D341Med (cell line): Measurements from ENCODE around the gene KMT2E.
"Not testable (repeated sequence)": the region's sequence is repeated elsewhere in the genome, so short reads cannot be mapped to it uniquely, and the experiment has no call there.

Experiments used
- DNase-seq: peaks from one replicate; pipeline ENCODE4 v3.0.0; 2012; ENCODE audit warnings: low spot score

The KMT2E gene, protein sequence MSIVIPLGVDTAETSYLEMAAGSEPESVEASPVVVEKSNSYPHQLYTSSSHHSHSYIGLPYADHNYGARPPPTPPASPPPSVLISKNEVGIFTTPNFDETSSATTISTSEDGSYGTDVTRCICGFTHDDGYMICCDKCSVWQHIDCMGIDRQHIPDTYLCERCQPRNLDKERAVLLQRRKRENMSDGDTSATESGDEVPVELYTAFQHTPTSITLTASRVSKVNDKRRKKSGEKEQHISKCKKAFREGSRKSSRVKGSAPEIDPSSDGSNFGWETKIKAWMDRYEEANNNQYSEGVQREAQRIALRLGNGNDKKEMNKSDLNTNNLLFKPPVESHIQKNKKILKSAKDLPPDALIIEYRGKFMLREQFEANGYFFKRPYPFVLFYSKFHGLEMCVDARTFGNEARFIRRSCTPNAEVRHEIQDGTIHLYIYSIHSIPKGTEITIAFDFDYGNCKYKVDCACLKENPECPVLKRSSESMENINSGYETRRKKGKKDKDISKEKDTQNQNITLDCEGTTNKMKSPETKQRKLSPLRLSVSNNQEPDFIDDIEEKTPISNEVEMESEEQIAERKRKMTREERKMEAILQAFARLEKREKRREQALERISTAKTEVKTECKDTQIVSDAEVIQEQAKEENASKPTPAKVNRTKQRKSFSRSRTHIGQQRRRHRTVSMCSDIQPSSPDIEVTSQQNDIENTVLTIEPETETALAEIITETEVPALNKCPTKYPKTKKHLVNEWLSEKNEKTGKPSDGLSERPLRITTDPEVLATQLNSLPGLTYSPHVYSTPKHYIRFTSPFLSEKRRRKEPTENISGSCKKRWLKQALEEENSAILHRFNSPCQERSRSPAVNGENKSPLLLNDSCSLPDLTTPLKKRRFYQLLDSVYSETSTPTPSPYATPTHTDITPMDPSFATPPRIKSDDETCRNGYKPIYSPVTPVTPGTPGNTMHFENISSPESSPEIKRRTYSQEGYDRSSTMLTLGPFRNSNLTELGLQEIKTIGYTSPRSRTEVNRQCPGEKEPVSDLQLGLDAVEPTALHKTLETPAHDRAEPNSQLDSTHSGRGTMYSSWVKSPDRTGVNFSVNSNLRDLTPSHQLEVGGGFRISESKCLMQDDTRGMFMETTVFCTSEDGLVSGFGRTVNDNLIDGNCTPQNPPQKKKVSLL (N-terminal part only)

DNA sequence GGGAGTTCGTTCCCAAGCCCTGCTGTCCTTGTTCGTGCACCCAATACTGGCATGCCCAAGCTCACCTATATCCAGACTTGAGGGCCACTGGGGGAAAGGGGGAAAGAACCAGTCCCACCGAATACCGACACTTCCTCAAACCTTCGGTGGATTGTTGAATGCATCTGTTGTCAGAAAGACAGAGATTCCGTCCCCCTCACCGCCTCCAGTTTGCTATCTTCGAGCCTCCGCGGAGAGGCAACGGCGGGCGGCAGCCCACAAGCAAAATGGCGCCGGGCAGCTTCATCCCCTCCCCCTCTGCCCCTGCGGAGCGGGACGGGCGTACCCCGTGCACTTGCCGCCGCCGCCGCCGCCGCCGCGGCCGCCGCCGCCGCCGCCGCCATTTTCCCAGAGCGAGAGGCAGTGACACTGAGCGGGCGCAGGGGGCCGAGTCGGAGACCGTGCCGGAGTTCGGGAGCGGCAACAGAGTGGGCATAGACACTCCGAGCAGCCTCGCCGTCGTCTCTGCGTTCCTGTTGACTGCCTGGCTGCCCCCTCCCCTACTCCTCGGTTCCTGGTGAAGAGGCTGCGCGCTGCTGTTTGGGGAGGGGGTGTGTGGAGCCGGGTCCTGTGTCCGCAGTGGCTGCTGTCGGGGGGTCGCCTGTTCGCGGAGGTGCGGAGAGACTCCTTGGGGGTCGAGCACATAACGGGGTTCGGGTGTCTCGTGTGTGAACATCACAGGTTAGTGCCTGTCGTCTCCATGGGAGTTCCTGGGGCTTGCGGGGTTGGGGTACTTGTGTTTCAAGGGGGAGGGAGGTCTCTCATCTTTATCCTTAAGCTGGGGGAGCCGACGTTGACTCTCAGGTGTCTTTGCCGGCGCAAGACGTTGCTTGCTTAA, at the start of gene KMT2E:
Gene KMT2E (plus strand): TSS at position 390 of the 877 bp plus-strand sequence. CDS start 26,748 bp downstream, outside the sequence.
- DNase-seq, result peak; percentile 85

- DNase-seq, result no peak
Measured at GRCh38 chr7:104964626-104965236, 49.3 kb upstream of the KMT2E start.

DNA sequence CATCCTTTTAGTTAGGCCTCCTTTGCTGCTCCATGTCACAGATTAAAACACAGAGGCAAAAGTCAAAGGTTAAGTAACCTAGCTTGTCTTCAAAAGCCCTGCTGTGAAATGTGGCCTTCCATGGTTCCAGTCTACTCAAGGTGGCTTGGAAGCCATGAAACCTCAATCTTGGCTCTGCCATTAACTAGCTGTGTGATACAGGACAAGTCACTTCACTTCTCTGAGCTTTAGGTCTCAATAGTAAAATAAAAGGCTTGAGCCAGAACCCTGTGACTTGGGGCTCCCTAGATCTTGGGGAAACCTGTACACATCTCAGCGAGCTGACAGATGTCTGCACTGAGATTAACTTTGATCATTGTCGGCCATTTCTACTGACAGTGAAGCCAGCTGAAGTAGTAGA, 48.0 kb upstream of the KMT2E start:
- DNase-seq, result no peak

DNA sequence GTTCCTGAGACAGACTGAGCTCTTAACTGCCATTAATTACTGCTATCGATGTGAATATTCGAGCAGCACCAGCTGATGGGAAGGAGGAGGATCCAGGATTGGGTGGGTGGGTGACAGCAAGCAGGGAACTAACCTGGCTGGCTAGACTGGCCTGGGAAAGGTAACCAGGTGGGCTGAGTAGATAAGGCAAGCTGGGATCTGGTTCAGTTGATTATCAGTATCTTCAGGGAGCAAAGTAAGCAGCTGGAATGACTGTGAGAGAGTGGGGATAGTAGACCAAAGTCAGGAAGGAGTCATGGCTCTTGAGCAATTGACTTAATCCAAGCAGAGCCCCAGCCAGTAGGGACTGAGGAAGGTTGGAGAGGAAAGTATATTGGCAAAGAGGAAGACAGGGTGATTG, 46.9 kb upstream of the KMT2E start:
- no peak for DNase-seq

DNA sequence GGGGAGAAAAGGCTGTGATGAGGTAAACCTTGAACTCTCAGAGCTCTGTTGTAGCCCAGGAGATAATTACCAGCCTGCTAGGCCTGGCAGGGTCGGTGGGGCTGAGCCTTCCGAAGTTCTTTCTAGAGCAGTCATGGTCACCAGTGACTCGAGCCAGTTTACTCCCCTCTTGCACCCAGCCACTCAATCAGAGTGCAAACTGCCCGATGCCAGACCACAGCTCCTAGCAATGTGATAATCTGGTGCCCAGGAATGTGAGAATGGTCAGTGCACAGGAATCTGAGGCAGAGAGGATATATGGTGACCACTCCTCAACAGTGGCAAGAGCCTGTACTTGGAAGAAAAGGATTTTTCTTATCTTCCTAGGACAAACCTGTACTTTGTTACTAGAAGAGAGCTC, 46.4 kb upstream of the KMT2E start:
- DNase-seq, result no peak

GRCh38 chr7:104968648-104969047, 45.4 kb upstream of the KMT2E start:
- no peak for DNase-seq

DNA sequence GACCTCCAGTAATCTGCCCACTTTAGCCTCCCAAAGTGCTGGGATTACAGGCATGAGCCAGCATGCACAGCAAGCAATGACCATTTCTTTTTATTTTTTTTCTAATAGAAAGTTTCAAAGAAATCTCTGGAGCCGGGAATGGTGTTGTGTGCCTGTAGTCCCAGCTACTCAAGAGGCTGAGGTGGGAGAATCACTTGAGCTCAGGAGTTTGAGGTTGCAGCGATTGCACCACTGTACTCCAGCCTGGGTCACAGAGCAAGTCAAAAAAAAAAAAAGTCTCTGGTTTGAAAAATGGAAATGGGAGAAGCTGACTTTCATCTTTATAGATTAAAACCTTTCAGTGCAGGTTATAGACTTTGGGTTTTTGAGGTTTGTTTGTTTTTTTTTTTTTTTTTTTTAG, 44.8 kb upstream of the KMT2E start:
- DNase-seq, result no peak

GRCh38 chr7:104971290-104972071, 42.5 kb upstream of the KMT2E start:
- no peak for DNase-seq

DNA sequence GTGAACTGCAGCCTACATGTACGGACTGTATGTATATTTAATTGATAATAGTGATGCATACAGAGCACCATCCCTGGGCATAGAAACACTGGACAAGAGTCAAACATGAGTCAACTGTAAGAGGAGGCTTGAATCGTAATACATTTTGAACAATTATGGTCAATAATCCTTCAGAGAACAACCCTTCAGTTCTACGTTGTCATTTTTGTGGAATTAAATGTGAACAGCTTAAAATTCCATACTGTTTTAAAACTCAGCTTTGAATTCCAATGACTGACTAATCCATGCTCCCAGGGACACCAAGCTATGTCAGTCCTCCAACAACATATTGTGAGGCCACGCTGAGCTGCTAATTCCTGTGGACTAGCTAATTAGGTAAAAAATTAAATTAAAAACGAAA, 41.5 kb upstream of the KMT2E start:
- DNase-seq, result peak; percentile 47

DNA sequence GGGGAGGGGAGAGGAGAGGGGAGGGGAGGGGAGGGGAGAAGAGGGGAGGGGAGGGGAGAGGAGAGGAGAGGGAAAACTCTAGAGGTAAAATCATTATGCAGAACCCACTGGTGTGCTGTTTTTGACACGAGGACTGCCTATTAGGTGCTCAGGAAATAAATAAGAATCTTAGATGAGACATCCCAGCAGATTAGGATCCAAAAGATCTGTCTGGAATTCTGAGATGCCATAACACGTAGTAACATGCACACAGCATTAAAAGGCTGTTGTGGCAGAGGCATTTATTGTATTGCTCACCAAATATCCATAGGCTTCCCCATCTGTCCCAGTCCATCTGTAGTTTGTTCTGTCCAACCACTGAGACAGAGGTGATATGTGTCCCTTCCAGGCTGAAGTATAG, 40.8 kb upstream of the KMT2E start:
- no peak for DNase-seq

DNA sequence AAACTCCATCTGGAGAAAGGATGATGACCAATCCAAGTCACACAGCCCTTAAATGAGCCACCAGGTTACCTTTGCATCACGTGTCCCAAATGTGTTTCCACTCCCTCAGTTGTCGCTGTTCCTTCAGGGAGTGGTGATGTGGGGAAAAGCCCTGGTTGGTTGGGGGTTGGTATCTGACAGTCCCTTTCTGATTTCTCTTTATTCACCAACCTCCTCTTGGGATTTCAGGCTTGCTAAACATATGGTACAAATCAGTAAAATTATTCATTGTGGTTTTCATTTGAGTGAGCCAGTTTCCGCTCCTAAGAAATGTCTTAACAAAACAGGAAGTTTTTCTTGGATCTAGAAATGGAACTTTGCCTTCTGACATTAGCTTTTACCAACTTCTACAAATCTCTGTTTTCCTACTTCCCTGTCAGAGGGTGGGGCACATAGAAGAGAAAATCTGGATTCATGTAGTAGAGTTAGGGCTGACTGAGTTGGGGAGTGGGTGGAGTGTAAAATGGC, 40.0 kb upstream of the KMT2E start:
- DNase-seq, result no peak

- DNase-seq, result not testable (repeated sequence)
Measured at GRCh38 chr7:104975553-104975952, 38.5 kb upstream of the KMT2E start.

- DNase-seq, result no peak
Measured at GRCh38 chr7:104976966-104977636, 36.9 kb upstream of the KMT2E start.

DNA sequence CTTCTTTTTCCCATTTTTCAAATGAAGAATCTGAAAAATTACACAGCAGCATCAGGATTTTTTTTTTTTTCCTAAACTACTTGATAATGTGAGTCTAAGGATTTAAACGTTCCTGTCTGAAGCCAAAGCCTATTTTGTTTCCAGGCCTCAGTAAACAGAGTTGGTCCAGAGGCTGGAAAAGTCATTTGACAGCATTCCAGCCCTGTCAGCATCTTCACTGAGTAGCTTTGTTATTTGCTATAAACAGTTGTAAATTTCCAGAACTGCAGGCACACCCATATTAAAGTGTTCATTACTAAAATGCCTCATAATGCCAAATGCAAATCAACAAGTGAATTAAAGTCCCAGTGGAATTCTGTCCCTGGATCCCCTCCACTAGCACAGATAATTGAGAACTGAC, 35.5 kb upstream of the KMT2E start:
- DNase-seq, result no peak

DNA sequence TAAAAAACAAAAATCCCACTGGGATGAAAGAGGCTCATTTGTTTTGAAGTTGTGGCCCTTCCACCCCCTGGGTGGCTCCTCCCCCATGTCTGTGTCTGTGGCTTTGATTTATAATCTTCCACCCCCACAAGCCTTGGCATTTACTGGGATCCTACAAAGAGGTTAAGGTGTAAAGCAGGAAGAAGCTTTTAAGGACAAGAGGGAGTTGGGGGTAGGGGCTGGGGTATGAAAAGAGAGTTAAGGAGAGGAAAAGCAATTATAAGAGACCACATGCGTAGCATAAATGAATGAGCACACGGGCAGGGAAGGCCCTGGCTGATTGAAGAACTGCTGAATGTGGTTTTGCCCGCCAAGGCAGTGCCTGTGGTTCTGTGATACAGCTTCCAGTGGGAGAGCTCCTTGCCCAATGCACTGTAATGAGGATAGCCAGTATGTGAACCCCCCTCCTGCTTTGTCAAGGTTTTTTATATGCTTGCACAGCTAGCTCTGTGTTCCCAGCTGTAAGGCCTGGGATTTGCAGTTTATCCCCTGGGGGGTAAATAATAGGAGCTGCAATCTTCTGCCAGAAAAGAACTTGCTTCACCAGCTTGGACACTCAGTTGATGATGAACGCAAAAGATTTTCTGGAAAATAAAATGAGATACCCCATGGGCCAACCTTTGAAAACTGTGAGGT, 34.7 kb upstream of the KMT2E start:
- DNase-seq, result peak; percentile 48

GRCh38 chr7:104980440-104980839, 33.6 kb upstream of the KMT2E start:
- DNase-seq, result no peak

- DNase-seq, result no peak
Measured at GRCh38 chr7:104980841-104981671, 32.9 kb upstream of the KMT2E start.

DNA sequence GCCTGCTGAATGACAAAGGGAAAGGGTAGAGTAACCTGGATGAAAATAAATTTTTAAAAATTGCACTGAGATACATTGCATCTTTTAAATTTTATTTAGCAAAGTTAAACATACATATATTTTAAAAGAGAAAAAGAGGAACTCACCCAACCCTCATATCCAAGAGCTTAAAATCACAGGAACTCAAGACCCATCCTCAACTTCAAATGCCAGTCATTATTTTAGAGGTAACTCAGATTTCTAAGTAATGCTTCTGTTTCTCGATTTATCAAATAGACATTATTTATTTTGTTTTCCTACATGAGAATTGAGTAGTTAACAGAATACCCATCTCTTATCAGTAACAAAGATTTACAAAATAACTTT, 32.4 kb upstream of the KMT2E start:
- DNase-seq, result no peak
